H1 (cell line): ENCODE data around the gene SMC6. TPM values are rescaled to one million over a fixed set of nuclear protein-coding genes. Genes with fewer than 3 reads are reported as not detected.

Experiments used
- BCL11A ChIP-seq, 2 experiments: IDR thresholded peaks; one replicate each; pipeline ENCODE4 v1.6.1; 2011; ENCODE audit warnings: low read depth in 2 of 2, low read length in 2 of 2, mild to moderate bottlenecking in 2 of 2
- BRCA1 ChIP-seq: IDR thresholded peaks from 2 replicates; pipeline ENCODE4 v1.6.1; 2012; ENCODE audit warnings: low read depth, low read length, improper control_type of control experiment
- CREB1 ChIP-seq: IDR thresholded peaks from 2 replicates; pipeline ENCODE4 v1.6.1; 2012; ENCODE audit warnings: inconsistent platforms
- EP300 ChIP-seq, 2 experiments: IDR thresholded peaks; 1 replicate in 1 of 2; 2 replicates in 1 of 2; pipeline ENCODE4 v1.6.1; 2011 to 2012; ENCODE audit warnings: low read depth in 2 of 2, low read length in 2 of 2, mild to moderate bottlenecking in 2 of 2, borderline replicate concordance in 1 of 2, inconsistent platforms in 1 of 2, moderate library complexity in 1 of 2
- GTF2F1 ChIP-seq: IDR thresholded peaks from 2 replicates; pipeline ENCODE4 v1.6.1; 2012; ENCODE audit warnings: low read depth, low read length, improper control_type of control experiment, borderline replicate concordance
- POLR2A ChIP-seq, 2 experiments: IDR thresholded peaks; 1 replicate in 1 of 2; 2 replicates in 1 of 2; pipeline ENCODE4 v1.6.1; 2011; ENCODE audit warnings: low read depth in 2 of 2, low read length in 2 of 2, mild to moderate bottlenecking in 2 of 2; ENCODE audit errors: control extremely low read depth in 1 of 2
- POU5F1 ChIP-seq: IDR thresholded peaks from 2 replicates; pipeline ENCODE4 v1.6.1; 2011; ENCODE audit warnings: low read depth, mild to moderate bottlenecking, low read length, moderate library complexity
- RAD21 ChIP-seq, 2 experiments: IDR thresholded peaks in 1 of 2; conservative IDR thresholded peaks in 1 of 2; 2 replicates each; pipeline ENCODE4 v1.6.1; 2011; ENCODE audit warnings: low read depth in 2 of 2, low read length in 2 of 2, improper control_type of control experiment in 1 of 2, inconsistent platforms in 1 of 2, mild to moderate bottlenecking in 1 of 2, moderate library complexity in 1 of 2
- YY1 ChIP-seq: IDR thresholded peaks from 2 replicates; pipeline ENCODE4 v1.6.1; 2011; ENCODE audit warnings: low read depth, mild to moderate bottlenecking, low read length
- polyA plus RNA-seq, 7 experiments: library from polyadenylated mRNA; depleted of rRNA in 3 of 7; stranded (reverse) in 5 of 7; unstranded in 2 of 7; fragments of >200 nt in 5 of 7; fragments of 200-250 nt in 2 of 7; gene quantifications; 1 replicate in 5 of 7; 2 replicates in 1 of 7; 4 replicates in 1 of 7; pipeline versions ENCODE4 v1.2.1 to v1.2.3, GENCODE V29; 2011 to 2013; ENCODE audit warnings: missing spikeins in 2 of 7, mixed read lengths in 2 of 7
- total RNA-seq: library from RNA; stranded (reverse); fragmentation: NEBNext Ultra II Directional; extraction: Animal tissue kit (Norgen Biotek cat#: 25700); gene quantifications from 2 replicates; pipeline ENCODE4 v1.2.1, GENCODE V29; 2021
- TF ChIP-seq, protein P1 (sequence below): fragments of 300-600 bp; sonication (generic); IDR thresholded peaks from 2 replicates; pipeline ENCODE4 v1.7.1; 2012; ENCODE audit warnings: low read length, moderate library complexity, mild to moderate bottlenecking, inconsistent platforms; ENCODE audit not compliant: insufficient replicate concordance

SMC6 gene
- total and polyA plus RNA-seq, 2 of the 8 experiments (the other 6 are each of a cell fraction or from before 2014, with no cell fraction given): 9.7 to 49.5 TPM

DNA sequence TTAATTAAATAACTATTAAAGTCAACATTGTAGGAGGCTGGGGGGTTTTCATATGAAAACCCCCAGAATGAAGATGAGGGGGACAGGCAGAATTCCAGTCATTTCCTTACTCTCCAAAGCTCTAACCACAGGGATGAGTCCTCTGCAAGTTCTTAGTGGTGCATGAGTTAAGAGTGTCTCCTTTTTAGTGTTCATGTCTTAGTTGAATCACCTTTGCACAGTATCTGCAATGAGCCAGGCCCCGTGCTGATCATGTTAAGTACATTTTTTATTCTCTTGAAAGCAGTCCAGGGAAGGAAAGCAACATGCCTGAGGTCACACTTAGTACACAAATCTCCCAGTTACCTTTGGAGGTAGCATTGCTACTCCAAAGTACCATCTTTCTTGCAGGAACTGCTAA, 36.9 kb upstream of the SMC6 start (continued):
- TF ChIP-seq, protein P1, sequence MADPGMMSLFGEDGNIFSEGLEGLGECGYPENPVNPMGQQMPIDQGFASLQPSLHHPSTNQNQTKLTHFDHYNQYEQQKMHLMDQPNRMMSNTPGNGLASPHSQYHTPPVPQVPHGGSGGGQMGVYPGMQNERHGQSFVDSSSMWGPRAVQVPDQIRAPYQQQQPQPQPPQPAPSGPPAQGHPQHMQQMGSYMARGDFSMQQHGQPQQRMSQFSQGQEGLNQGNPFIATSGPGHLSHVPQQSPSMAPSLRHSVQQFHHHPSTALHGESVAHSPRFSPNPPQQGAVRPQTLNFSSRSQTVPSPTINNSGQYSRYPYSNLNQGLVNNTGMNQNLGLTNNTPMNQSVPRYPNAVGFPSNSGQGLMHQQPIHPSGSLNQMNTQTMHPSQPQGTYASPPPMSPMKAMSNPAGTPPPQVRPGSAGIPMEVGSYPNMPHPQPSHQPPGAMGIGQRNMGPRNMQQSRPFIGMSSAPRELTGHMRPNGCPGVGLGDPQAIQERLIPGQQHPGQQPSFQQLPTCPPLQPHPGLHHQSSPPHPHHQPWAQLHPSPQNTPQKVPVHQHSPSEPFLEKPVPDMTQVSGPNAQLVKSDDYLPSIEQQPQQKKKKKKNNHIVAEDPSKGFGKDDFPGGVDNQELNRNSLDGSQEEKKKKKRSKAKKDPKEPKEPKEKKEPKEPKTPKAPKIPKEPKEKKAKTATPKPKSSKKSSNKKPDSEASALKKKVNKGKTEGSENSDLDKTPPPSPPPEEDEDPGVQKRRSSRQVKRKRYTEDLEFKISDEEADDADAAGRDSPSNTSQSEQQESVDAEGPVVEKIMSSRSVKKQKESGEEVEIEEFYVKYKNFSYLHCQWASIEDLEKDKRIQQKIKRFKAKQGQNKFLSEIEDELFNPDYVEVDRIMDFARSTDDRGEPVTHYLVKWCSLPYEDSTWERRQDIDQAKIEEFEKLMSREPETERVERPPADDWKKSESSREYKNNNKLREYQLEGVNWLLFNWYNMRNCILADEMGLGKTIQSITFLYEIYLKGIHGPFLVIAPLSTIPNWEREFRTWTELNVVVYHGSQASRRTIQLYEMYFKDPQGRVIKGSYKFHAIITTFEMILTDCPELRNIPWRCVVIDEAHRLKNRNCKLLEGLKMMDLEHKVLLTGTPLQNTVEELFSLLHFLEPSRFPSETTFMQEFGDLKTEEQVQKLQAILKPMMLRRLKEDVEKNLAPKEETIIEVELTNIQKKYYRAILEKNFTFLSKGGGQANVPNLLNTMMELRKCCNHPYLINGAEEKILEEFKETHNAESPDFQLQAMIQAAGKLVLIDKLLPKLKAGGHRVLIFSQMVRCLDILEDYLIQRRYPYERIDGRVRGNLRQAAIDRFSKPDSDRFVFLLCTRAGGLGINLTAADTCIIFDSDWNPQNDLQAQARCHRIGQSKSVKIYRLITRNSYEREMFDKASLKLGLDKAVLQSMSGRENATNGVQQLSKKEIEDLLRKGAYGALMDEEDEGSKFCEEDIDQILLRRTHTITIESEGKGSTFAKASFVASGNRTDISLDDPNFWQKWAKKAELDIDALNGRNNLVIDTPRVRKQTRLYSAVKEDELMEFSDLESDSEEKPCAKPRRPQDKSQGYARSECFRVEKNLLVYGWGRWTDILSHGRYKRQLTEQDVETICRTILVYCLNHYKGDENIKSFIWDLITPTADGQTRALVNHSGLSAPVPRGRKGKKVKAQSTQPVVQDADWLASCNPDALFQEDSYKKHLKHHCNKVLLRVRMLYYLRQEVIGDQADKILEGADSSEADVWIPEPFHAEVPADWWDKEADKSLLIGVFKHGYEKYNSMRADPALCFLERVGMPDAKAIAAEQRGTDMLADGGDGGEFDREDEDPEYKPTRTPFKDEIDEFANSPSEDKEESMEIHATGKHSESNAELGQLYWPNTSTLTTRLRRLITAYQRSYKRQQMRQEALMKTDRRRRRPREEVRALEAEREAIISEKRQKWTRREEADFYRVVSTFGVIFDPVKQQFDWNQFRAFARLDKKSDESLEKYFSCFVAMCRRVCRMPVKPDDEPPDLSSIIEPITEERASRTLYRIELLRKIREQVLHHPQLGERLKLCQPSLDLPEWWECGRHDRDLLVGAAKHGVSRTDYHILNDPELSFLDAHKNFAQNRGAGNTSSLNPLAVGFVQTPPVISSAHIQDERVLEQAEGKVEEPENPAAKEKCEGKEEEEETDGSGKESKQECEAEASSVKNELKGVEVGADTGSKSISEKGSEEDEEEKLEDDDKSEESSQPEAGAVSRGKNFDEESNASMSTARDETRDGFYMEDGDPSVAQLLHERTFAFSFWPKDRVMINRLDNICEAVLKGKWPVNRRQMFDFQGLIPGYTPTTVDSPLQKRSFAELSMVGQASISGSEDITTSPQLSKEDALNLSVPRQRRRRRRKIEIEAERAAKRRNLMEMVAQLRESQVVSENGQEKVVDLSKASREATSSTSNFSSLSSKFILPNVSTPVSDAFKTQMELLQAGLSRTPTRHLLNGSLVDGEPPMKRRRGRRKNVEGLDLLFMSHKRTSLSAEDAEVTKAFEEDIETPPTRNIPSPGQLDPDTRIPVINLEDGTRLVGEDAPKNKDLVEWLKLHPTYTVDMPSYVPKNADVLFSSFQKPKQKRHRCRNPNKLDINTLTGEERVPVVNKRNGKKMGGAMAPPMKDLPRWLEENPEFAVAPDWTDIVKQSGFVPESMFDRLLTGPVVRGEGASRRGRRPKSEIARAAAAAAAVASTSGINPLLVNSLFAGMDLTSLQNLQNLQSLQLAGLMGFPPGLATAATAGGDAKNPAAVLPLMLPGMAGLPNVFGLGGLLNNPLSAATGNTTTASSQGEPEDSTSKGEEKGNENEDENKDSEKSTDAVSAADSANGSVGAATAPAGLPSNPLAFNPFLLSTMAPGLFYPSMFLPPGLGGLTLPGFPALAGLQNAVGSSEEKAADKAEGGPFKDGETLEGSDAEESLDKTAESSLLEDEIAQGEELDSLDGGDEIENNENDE: no peak
- no peak for TF ChIP-seq RAD21 (IDR thresholded peaks at IDR 0.05 in 1 of 2, conservative IDR thresholded peaks at IDR 0.05 in 1 of 2; ENCODE audit: low read depth in 2 of 2, low read length in 2 of 2)
- no peak for TF ChIP-seq POLR2A (IDR thresholded peaks at IDR 0.05; ENCODE audit: control extremely low read depth in 1 of 2, low read depth in 2 of 2, low read length in 2 of 2)
- no peak for TF ChIP-seq YY1
- no peak for TF ChIP-seq BCL11A (IDR thresholded peaks at IDR 0.05; ENCODE audit: low read depth in 2 of 2, low read length in 2 of 2)
- TF ChIP-seq POU5F1: no peak
- TF ChIP-seq CREB1: no peak
- no peak for TF ChIP-seq BRCA1
- TF ChIP-seq EP300 (IDR thresholded peaks at IDR 0.05; ENCODE audit: borderline replicate concordance in 1 of 2, low read depth in 2 of 2, low read length in 2 of 2): no peak
- no peak for TF ChIP-seq GTF2F1
- TF ChIP-seq, all 59 proteins: peak for 0
